MCF 10A (cell line): Measurements from ENCODE around the gene SPATA20. TPM values are rescaled to one million over a fixed set of nuclear protein-coding genes. Genes with fewer than 3 reads are reported as not detected.

Source experiments
- BruUV-seq: library from RNA; stranded (reverse); fragments of 400-500 nt; replicated peaks from 2 replicates; lab custom pipeline; 2021; lab: Mats Ljungman, UMichigan
- CTCF ChIA-PET: fragments of 300-600 bp; sonication (Branson Sonifier 250); formaldehyde crosslinking; extraction: SDS; loops from one replicate; lab custom pipeline; 2021; ENCODE audit warnings: antibody characterized with exemption, inconsistent platforms; lab: Yijun Ruan, JAX
- POLR2A ChIA-PET: fragments of 300-600, 350-650 bp; sonication (Branson Sonifier 250); formaldehyde crosslinking; extraction: SDS; loops from one replicate; lab custom pipeline; 2020; ENCODE audit warnings: antibody characterized with exemption, inconsistent platforms; lab: Yijun Ruan, JAX
- DNase-seq: peaks from one replicate; pipeline ENCODE4 v3.0.0-alpha.2; 2018; ENCODE audit not compliant: unreplicated experiment
- H3K27ac Mint-ChIP-seq: one replicate; pipeline ENCODE4 v1.8.0; 2022; ENCODE audit warnings: mild to moderate bottlenecking, low read depth, mixed read lengths; ENCODE audit not compliant: unreplicated experiment
- H3K27me3 Mint-ChIP-seq: one replicate; pipeline ENCODE4 v1.8.0; 2022; ENCODE audit warnings: mixed read lengths; ENCODE audit not compliant: insufficient read depth, unreplicated experiment
- H3K36me3 Mint-ChIP-seq: one replicate; pipeline ENCODE4 v1.8.0; 2022; ENCODE audit warnings: mild to moderate bottlenecking, moderate library complexity, mixed read lengths; ENCODE audit not compliant: insufficient read depth, unreplicated experiment
- H3K4me1 Mint-ChIP-seq: one replicate; pipeline ENCODE4 v1.8.0; 2022; ENCODE audit warnings: mixed read lengths; ENCODE audit not compliant: insufficient read depth, unreplicated experiment
- H3K4me3 Mint-ChIP-seq: one replicate; pipeline ENCODE4 v1.8.0; 2022; ENCODE audit warnings: mild to moderate bottlenecking, moderate library complexity, mixed read lengths; ENCODE audit not compliant: unreplicated experiment
- H3K9me3 Mint-ChIP-seq: one replicate; pipeline ENCODE4 v1.8.0; 2022; ENCODE audit warnings: mixed read lengths; ENCODE audit not compliant: unreplicated experiment
- intact Hi-C: fragments of 100-400 bp; cut with micrococcal nuclease; formaldehyde crosslinking; loops from 2 replicates; pipeline ENCODE4 v1.14.1; 2022
- total RNA-seq: library from RNA; stranded (reverse); gene quantifications from 2 replicates; pipeline ENCODE4 v1.2.3, GENCODE V29; 2022
- TF ChIP-seq, protein P1 (sequence below): fragments of 200-600 bp; IDR thresholded peaks from one replicate; pipeline ENCODE4 v1.8.0; 2022; ENCODE audit warnings: antibody characterized with exemption, mild to moderate bottlenecking; ENCODE audit not compliant: unreplicated experiment

Gene SPATA20
- total RNA-seq, 1 experiment from 2014 or later, result 35.3 TPM

DNA sequence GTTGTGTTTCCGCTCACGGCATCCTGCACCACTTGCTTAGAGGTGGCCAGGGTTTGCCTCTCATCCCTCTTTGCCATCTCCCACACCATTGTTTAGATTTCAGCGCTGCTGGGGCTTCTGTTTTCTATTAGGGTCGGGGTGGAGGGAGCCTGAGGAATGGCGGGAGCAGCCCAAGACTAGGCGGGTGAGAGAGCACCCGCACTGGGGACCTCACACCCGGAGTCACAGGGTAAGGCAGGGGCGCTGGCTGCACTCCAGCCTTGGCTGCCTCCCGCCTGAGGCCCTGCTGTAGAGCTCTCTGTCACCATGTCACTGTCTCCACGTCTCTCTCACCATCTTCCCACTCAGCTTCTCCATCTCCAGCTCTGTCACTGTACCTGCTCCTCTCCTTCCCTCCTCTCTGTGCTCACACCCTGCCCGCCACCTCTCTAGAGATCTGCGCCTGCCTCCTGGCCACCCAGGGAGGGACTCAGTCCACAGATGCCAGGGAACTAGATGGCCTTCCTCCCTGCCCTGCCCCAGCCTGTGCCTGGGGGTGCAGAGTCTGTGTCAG lies 54.9 kb downstream of the SPATA20 start:
- no peaks in the 10 kb centered on the region for H3K9me3 Mint-ChIP-seq
- no peak for DNase-seq
- no peak overlapping the region for H3K27ac Mint-ChIP-seq
- no peak overlapping the region for H3K4me3 Mint-ChIP-seq
- no peaks in the 10 kb centered on the region for H3K4me1 Mint-ChIP-seq
- TF ChIP-seq, protein P1, sequence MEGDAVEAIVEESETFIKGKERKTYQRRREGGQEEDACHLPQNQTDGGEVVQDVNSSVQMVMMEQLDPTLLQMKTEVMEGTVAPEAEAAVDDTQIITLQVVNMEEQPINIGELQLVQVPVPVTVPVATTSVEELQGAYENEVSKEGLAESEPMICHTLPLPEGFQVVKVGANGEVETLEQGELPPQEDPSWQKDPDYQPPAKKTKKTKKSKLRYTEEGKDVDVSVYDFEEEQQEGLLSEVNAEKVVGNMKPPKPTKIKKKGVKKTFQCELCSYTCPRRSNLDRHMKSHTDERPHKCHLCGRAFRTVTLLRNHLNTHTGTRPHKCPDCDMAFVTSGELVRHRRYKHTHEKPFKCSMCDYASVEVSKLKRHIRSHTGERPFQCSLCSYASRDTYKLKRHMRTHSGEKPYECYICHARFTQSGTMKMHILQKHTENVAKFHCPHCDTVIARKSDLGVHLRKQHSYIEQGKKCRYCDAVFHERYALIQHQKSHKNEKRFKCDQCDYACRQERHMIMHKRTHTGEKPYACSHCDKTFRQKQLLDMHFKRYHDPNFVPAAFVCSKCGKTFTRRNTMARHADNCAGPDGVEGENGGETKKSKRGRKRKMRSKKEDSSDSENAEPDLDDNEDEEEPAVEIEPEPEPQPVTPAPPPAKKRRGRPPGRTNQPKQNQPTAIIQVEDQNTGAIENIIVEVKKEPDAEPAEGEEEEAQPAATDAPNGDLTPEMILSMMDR, result no peak
- no peaks in the 10 kb centered on the region for H3K36me3 Mint-ChIP-seq
- BruUV-seq, result no TSS peak
- CTCF ChIA-PET, result interaction anchor here (0.6 kb wide), 2 partner anchors 11 to 304 kb away, joined by 3 read pairs; no protein-coding TSS in a partner anchor
- H3K27me3 Mint-ChIP-seq, result peaks cover 32% of the 10 kb centered on the region
- POLR2A ChIA-PET, result no interaction called here
- intact Hi-C loops, result no loop called here

DNA sequence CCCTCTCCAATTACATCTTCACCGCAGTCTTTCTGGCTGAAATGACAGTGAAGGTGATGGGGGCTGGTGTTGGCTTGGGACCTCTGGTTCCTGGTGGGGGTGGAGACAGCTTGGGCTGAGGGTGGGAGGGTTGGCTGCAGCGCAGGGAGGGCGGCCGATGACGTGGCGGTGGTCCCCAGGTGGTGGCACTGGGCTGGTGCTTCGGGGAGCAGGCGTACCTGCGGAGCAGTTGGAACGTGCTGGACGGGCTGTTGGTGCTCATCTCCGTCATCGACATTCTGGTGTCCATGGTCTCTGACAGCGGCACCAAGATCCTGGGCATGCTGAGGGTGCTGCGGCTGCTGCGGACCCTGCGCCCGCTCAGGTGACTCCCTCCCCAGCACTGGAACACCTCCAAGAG lies 55.9 kb downstream of the SPATA20 start:
- Mint-ChIP-seq H3K4me1 (no peaks in the 10 kb centered on the region), H3K4me3 (no peak overlapping the region), H3K27me3 (peaks cover 37% of the 10 kb centered on the region), H3K36me3 (no peaks in the 10 kb centered on the region), H3K27ac (no peak overlapping the region), H3K9me3 (no peaks in the 10 kb centered on the region)
- DNase-seq, result no peak
- ChIA-PET CTCF (interaction anchor here (0.6 kb wide), 1 partner anchor 371 kb away, joined by 4 read pairs; no protein-coding TSS in a partner anchor), POLR2A (interaction anchor here (0.7 kb wide), 1 partner anchor 17 kb away, joined by 3 read pairs; no protein-coding TSS in a partner anchor)
- TF ChIP-seq, protein P1, result no peak
- BruUV-seq, result no TSS peak
- intact Hi-C loops, result no loop called here

DNA sequence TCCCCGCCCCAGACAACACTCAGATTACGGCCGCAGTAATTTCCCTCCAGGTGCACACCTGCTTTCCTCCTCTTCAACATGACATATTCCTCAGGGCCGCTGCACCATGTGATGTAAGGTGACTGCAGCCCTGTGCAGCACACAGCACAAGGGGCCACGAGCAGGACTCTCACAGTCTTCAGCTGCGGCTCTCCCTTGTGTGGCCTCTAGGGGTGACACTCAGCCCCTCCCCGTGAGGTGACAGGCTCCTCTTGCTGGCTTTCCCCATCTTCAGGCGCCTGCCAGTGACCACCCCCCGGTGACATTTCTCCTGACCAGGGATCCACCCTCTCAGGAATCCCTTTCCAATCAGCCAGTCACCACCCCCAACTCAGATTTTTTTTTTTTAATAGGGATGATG lies 56.4 kb downstream of the SPATA20 start:
- Mint-ChIP-seq H3K4me3 (no peak overlapping the region), H3K27me3 (peaks cover 37% of the 10 kb centered on the region), H3K36me3 (no peaks in the 10 kb centered on the region), H3K9me3 (no peaks in the 10 kb centered on the region), H3K27ac (no peak overlapping the region), H3K4me1 (no peaks in the 10 kb centered on the region)
- ChIA-PET CTCF (no interaction called here), POLR2A (interaction anchor here (0.7 kb wide), 1 partner anchor 17 kb away, joined by 3 read pairs; no protein-coding TSS in a partner anchor)
- TF ChIP-seq, protein P1, result no peak
- intact Hi-C loops, result no loop called here
- no TSS peak for BruUV-seq
- DNase-seq, result no peak

DNA sequence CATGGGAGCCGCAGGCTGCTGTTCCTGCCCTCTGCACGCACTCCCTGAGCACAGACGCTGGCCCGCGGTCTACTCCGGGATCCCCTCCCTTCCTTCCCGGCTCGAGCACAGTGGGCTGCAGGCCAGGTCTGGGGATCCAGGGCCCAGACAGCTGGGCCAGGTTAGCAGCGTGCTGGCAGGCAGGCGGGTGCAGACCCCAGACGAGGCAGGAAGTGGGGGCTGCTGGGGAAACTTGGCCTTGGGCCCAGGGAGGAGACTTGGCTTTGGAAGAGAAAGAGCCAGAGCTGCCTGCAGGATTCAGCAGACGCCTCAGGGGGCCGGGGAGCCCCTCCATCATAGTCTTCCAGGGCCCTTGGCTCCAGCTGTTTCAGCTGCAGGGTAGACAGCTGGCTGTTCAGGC lies 57.5 kb downstream of the SPATA20 start:
- intact Hi-C loops, result no loop called here
- H3K9me3 Mint-ChIP-seq, result no peaks in the 10 kb centered on the region
- no peak overlapping the region for H3K27ac Mint-ChIP-seq
- H3K4me1 Mint-ChIP-seq, result no peaks in the 10 kb centered on the region
- TF ChIP-seq, protein P1, result no peak
- BruUV-seq, result no TSS peak
- no peak for DNase-seq
- H3K4me3 Mint-ChIP-seq, result no peak overlapping the region
- ChIA-PET CTCF (interaction anchor here (1.5 kb wide), 1 partner anchor 54 kb away, joined by 6 read pairs; no protein-coding TSS in a partner anchor), POLR2A (no interaction called here)
- peaks cover 37% of the 10 kb centered on the region for H3K27me3 Mint-ChIP-seq
- no peaks in the 10 kb centered on the region for H3K36me3 Mint-ChIP-seq
